Central memory CD4-positive, alpha-beta T cell (primary cell): ENCODE data around the gene RTN4.

ENCODE experiments used
- DNase-seq: peaks from one replicate; pipeline ENCODE4 v3.0.0; 2022

The RTN4 gene

GRCh38 chr2:54949431-54949830 lies 100.8 kb downstream of the RTN4 start:
- no peak for DNase-seq

GRCh38 chr2:54948120-54948519 lies 102.1 kb downstream of the RTN4 start:
- DNase-seq: no peak

GRCh38 chr2:54947646-54948045 lies 102.6 kb downstream of the RTN4 start:
- DNase-seq: no peak

- DNase-seq: no peak
Measured at GRCh38 chr2:54947136-54947535, 103.1 kb downstream of the RTN4 start.

GRCh38 chr2:54946220-54946805 lies 103.9 kb downstream of the RTN4 start:
- no peak for DNase-seq

- no peak for DNase-seq
Measured at GRCh38 chr2:54945391-54946219, 104.6 kb downstream of the RTN4 start.

GRCh38 chr2:54944724-54945326 lies 105.4 kb downstream of the RTN4 start:
- no peak for DNase-seq

GRCh38 chr2:54942373-54942772 lies 107.9 kb downstream of the RTN4 start:
- peak; percentile 46 for DNase-seq

GRCh38 chr2:54941248-54941984 lies 108.8 kb downstream of the RTN4 start:
- DNase-seq: no peak

GRCh38 chr2:54940723-54941122 lies 109.5 kb downstream of the RTN4 start:
- no peak for DNase-seq

- DNase-seq: no peak
Measured at GRCh38 chr2:54939446-54940118, 110.7 kb downstream of the RTN4 start.

- no peak for DNase-seq
Measured at GRCh38 chr2:54936766-54937165, 113.5 kb downstream of the RTN4 start.

GRCh38 chr2:54935389-54935788 lies 114.9 kb downstream of the RTN4 start:
- no peak for DNase-seq

GRCh38 chr2:54931473-54931872 lies 118.8 kb downstream of the RTN4 start:
- no peak for DNase-seq

GRCh38 chr2:54928719-54929118 lies 121.5 kb downstream of the RTN4 start:
- no peak for DNase-seq

- DNase-seq: no peak
Measured at GRCh38 chr2:54927751-54928615, 122.3 kb downstream of the RTN4 start.

GRCh38 chr2:54927085-54927750 lies 123.0 kb downstream of the RTN4 start:
- DNase-seq: no peak

GRCh38 chr2:54925022-54925421 lies 125.2 kb downstream of the RTN4 start:
- DNase-seq: no peak

- no peak for DNase-seq
Measured at GRCh38 chr2:54924121-54924520, 126.1 kb downstream of the RTN4 start.
